Stimulated activated CD8-positive, alpha-beta memory T cell treated with anti-CD3 and anti-CD28 coated beads, Interleukin-2, amount 100 ng/mL, for 48 hours (primary cell): ENCODE data around the gene MARCHF10.

Experiments used
- DNase-seq, 2 donors: peaks; one replicate each; pipeline ENCODE4 v3.0.0-alpha.2; 2020; ENCODE audit warnings: low read depth in 2 of 2

The MARCHF10 gene

GRCh38 chr17:62822080-62822904 lies 14.2 kb upstream of the MARCHF10 start:
- DNase-seq: no peak

DNA sequence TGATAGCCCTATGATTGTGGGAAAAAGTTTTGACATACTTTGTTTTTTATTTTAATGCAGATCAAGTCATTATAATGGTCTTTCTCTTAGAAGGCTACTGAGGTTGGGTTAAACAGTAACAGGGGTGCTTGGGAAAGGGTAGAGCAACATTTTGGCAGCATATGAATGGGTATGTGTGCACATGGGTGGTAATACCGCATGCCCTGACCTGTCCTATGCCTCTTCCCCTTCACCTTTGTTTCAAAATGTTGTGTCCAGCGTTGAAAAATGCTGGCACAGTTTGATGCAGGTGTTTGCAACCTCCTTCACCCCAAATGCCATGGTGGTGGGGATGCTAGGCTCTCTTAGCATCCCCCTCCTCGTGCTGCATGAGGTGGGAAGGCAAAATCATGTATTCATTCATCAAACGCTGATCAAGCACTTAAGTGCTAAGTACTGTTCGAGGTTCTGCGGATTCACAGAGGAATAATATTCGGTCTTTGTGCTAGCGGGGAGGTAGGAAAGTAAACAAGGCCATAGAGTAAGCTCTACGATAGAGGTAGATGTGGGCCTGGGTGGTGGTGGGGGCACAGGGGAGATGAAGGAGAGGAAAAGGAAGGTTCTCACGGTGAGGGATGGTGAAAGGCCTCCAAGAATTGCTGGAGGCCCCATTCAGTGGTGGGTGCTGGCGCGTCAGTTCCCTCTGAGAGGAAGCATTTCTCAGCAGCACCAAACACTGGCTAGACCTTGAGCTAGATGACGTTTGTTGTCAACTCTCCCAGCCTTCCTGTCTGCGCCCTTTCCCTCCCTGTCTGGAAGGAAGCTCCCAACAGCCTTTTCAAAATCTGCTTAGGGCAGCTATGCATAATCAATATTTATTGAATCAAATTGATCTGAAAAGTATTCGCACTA lies 13.3 kb upstream of the MARCHF10 start:
- DNase-seq: no peak

DNA sequence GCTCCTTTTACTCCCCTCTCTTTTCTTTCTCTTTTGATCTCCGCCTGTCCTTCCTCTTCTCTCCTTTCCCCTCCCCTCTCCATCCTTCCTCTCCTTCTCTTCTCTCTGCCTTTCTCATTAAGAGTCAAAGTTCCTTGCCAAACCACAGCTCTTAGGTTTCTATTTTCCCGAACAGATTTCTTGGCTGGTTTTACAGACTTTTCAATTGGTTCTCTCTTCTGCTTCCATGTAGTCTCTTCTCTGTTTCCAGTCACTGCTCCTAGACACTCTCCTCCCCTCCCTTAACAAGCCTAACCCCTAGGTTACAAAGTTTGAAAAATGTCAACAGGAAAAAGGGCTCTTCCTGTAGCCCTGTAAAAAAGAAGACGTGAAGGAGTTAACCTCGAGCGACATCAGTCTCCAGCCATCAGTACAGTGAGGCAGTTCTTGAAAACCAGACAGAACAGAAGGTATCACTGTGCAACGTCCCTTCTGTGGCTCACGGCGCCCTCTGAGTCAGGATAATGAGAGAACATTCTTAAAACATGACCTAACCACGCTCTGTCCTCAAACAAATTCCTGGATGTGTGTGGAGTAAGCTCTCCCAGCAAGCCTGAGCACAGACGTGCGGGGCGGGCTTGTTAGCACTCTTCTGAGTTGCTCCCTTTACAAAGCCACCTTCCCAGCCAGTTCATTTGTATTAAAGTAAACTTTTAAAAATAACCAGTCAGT lies 11.6 kb upstream of the MARCHF10 start:
- DNase-seq: no peak

DNA sequence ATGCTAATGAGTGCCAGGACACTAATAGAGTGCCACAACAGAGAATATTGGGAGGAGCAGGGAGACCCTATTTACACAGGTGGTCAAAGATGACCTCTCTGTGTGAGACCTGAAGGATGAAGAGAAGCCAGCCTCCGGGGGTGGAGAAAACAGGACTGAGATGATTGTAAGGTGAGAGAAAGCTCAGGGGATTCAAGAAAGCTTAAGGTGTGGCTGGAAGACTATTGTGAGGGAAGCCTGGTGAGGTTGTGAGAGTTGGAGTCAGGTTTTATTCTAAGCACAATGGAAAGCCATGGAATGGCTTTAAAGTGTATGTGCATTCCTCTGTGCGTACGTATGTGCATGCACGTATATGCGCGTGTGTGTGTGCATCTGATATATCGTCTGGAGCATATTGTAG lies 10.4 kb upstream of the MARCHF10 start:
- DNase-seq: no peak

- DNase-seq: no peak
Observed at GRCh38 chr17:62816282-62816839, 8.2 kb upstream of the MARCHF10 start.

- DNase-seq: no peak
Observed at GRCh38 chr17:62809656-62810055, 1.5 kb upstream of the MARCHF10 start.

GRCh38 chr17:62808576-62808970 lies 459 bp upstream of the MARCHF10 start:
- no peak for DNase-seq

DNA sequence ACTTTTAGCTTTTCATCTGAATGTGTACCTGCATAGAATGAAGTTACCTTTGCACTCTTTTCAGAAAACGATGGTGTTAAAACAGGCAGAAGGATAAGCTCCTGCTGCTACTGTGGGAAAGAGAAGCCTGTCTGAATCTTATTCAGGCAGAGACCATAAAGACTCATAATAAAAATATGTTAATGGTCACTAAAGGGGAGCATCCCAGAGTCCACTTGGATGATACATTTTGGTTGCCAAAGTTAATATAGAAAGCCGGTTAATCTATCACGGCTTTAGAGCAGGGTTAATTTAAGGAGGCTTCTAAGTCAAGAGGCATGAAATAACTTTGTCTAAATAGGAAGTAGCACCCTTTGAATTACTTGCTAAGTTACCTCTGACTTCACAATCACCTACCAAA lies 2.9 kb downstream of the MARCHF10 start:
- no peak for DNase-seq

DNA sequence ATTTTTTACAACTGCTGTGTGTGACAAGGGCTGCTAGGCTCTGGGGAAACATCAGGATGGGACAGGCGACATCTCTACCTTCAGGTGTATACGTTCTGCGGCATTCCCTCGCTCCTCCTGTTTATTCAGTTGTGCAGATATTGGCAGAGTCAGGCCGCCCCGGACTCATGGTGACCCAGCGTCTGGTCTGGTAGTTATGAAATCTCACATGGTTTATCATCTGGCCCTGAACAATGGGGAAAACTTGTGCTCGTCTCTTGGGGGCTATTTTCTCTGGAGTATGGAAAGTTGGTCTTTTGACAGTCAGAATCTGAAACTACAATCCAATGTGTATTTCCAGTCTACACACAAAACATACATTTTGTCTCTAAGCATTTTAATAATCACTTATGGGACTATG lies 3.3 kb downstream of the MARCHF10 start:
- no peak for DNase-seq

DNA sequence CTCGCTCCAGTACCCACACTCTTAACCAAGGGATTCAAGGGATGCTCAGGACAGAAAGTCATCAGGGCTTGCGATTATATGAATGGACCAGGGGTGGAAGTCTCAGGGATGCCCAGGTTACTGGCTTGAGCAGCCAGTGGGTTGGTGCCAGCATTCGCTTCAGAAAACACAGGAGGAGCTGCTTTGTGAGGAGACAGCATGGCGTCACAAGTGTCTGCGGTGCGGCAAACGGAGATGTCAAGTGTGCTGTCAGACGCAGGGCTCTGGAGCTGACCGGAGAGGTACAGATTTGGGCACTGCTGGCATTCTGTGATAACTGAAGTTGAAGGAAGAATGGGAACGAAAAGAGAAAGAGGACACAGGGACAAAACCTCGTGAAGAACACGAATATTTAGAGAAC lies 4.1 kb downstream of the MARCHF10 start:
- no peak for DNase-seq

- no peak for DNase-seq
Observed at GRCh38 chr17:62802561-62803205, 5.4 kb downstream of the MARCHF10 start.

DNA sequence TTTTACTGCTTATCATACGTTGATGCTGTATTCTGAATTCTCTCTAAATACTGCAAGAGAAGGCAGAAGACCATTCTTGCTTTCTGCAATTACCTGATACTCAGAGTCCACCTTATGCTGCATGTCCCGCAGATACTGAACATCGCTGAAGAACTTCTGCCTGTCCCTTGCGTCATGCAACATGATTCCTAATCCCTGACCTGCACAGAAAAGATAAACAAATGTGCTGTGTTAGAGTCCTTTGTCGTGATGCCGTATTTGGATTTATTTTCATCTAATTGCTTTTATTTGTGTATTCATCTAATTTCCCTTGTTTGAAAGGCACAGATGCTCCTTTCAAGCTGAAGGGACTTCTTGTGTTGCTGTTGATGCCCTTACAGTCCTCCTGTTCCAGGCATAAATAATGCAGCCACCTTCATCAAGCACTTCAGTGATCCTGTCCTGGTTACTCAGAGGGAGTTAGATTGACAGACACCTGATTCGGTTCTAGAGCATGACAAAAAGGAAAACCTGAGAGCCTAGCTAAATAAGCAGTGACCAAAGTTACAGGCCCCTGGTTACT lies 6.5 kb downstream of the MARCHF10 start:
- DNase-seq: no peak

GRCh38 chr17:62800585-62800984 lies 7.5 kb downstream of the MARCHF10 start:
- DNase-seq: no peak

GRCh38 chr17:62797959-62798358 lies 10.2 kb downstream of the MARCHF10 start:
- DNase-seq: no peak

DNA sequence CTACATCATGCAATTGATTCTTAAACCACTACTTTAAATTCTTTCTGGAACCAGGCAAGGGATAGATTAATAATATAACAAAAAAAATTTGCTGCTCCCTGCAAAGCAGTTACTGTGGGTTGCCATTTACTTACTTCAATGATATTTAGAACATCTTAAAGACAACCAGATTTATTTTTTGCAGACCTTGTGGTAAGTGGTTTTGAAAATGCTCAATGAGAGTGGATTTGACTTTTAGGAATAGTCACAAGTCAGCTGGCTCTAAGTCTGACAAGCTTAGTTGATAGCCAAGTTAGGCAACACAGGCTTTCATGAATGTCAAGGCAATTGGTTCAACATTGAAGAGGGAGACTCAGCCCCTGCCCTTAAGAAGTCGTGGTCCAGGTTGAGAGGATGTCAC lies 11.8 kb downstream of the MARCHF10 start:
- DNase-seq: no peak

- DNase-seq: no peak
Observed at GRCh38 chr17:62794666-62794971, 13.5 kb downstream of the MARCHF10 start.

GRCh38 chr17:62793919-62794665 lies 14.0 kb downstream of the MARCHF10 start:
- no peak for DNase-seq

- no peak for DNase-seq
Observed at GRCh38 chr17:62792447-62792800, 15.7 kb downstream of the MARCHF10 start.

DNA sequence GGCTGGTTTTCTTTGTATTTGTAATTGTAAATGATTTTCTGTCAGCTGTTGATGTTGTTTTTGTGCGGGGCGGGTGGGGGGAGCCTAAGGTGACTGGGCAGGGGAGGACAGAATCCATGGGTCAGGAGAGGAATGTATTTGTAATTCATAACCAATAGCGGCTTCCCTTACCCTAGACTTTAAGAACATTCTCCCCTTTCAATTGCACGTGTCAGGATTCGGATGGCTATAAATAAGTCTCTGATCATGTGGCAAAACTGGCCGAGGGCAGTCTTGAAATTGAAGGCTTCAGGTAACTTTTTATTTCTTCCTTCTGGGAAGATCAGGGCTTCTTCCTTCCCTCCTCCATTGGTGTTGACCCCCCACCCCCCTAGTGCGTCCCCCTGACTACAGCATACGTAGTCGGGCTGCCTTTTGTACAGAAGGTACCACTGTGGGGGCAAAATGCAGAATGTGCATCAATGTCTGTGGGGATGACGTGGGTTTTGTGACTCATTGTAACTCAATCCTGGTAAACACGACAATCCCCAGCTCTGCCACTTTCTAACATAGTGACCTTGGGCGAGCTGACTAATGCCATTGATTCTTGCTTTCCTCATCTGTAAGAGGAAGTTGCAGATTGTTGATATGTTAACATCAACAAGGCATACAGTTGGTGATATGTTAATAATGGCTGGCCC lies 16.2 kb downstream of the MARCHF10 start:
- no peak for DNase-seq

GRCh38 chr17:62791235-62791734 lies 16.8 kb downstream of the MARCHF10 start:
- DNase-seq: no peak
